H1 (cell line): ENCODE results near the gene CYTH1. TPM values are rescaled to one million over a fixed set of nuclear protein-coding genes. Genes with fewer than 3 reads are reported as not detected.

Source experiments
- CBX8 ChIP-seq: fragments of 300-800, 300-1000 bp; sonication (generic); IDR thresholded peaks from 2 replicates; pipeline ENCODE4 v1.7.1; 2016; ENCODE audit warnings: low read depth, low read length, borderline replicate concordance
- CEBPB ChIP-seq: IDR thresholded peaks from 2 replicates; pipeline ENCODE4 v1.6.1; 2012; ENCODE audit warnings: low read depth, low read length
- SP4 ChIP-seq: IDR thresholded peaks from 2 replicates; pipeline ENCODE4 v1.6.1; 2012; ENCODE audit warnings: low read length, inconsistent platforms
- SUZ12 ChIP-seq: fragments of 200-600 bp; sonication (generic); IDR thresholded peaks from 2 replicates; pipeline ENCODE4 v1.6.1; 2012; ENCODE audit warnings: mild to moderate bottlenecking, inconsistent platforms, low read length, moderate library complexity, mixed read lengths
- polyA plus RNA-seq, 7 experiments: library from polyadenylated mRNA; depleted of rRNA in 3 of 7; stranded (reverse) in 5 of 7; unstranded in 2 of 7; fragments of >200 nt in 5 of 7; fragments of 200-250 nt in 2 of 7; gene quantifications; 1 replicate in 5 of 7; 2 replicates in 1 of 7; 4 replicates in 1 of 7; pipeline versions ENCODE4 v1.2.1 to v1.2.3, GENCODE V29; 2011 to 2013; ENCODE audit warnings: missing spikeins in 2 of 7, mixed read lengths in 2 of 7
- total RNA-seq: library from RNA; stranded (reverse); fragmentation: NEBNext Ultra II Directional; extraction: Animal tissue kit (Norgen Biotek cat#: 25700); gene quantifications from 2 replicates; pipeline ENCODE4 v1.2.1, GENCODE V29; 2021
- TF ChIP-seq, protein P1 (sequence below), 3 experiments: IDR thresholded peaks; 1 replicate in 2 of 3; 2 replicates in 1 of 3; pipeline versions ENCODE4 v1.5.1 to v1.6.1; 2011; ENCODE audit warnings: low read length in 3 of 3, mild to moderate bottlenecking in 3 of 3, inconsistent platforms in 2 of 3, low read depth in 1 of 3, moderate library complexity in 1 of 3; ENCODE audit not compliant: insufficient read depth in 1 of 3; ENCODE audit errors: control extremely low read depth in 1 of 3

CYTH1 gene
- total and polyA plus RNA-seq, 2 of the 8 experiments (the other 6 are each of a cell fraction or from before 2014, with no cell fraction given) = 12.8 to 14.8 TPM

- TF ChIP-seq, protein P1, sequence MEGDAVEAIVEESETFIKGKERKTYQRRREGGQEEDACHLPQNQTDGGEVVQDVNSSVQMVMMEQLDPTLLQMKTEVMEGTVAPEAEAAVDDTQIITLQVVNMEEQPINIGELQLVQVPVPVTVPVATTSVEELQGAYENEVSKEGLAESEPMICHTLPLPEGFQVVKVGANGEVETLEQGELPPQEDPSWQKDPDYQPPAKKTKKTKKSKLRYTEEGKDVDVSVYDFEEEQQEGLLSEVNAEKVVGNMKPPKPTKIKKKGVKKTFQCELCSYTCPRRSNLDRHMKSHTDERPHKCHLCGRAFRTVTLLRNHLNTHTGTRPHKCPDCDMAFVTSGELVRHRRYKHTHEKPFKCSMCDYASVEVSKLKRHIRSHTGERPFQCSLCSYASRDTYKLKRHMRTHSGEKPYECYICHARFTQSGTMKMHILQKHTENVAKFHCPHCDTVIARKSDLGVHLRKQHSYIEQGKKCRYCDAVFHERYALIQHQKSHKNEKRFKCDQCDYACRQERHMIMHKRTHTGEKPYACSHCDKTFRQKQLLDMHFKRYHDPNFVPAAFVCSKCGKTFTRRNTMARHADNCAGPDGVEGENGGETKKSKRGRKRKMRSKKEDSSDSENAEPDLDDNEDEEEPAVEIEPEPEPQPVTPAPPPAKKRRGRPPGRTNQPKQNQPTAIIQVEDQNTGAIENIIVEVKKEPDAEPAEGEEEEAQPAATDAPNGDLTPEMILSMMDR (IDR thresholded peaks at IDR 0.05; ENCODE audit: control extremely low read depth in 1 of 3, insufficient read depth in 1 of 3, low read depth in 1 of 3, low read length in 3 of 3) = no peak
- TF ChIP-seq CBX8 (no peak), SP4 (no peak), SUZ12 (no peak), CEBPB (no peak)
Observed at GRCh38 chr17:78675316-78675616, 106.8 kb downstream of the CYTH1 start (continued).
